IgD-negative memory B cell (primary cell): Measurements from ENCODE around the gene SLC25A34. TPM values are rescaled to one million over a fixed set of nuclear protein-coding genes. Genes with fewer than 3 reads are reported as not detected.

Experiments used
- H3K27ac Mint-ChIP-seq, 3 donors: one replicate each; pipeline ENCODE4 v1.8.0; 2020 to 2022; ENCODE audit warnings: mild to moderate bottlenecking in 3 of 3, mixed read lengths in 3 of 3, moderate library complexity in 1 of 3
- H3K27me3 Mint-ChIP-seq: one replicate; pipeline ENCODE4 v1.8.0; 2021; ENCODE audit warnings: mixed read lengths
- H3K36me3 Mint-ChIP-seq: one replicate; pipeline ENCODE4 v1.8.0; 2020; ENCODE audit warnings: mild to moderate bottlenecking, mixed read lengths
- H3K4me1 Mint-ChIP-seq, 3 donors: one replicate each; pipeline ENCODE4 v1.8.0; 2020 to 2022; ENCODE audit warnings: mixed read lengths in 3 of 3, mild to moderate bottlenecking in 1 of 3
- H3K4me3 Mint-ChIP-seq, 4 donors: one replicate each; pipeline ENCODE4 v1.8.0; 2020 to 2022; ENCODE audit warnings: mild to moderate bottlenecking in 4 of 4, mixed read lengths in 4 of 4, moderate library complexity in 3 of 4
- H3K9me3 Mint-ChIP-seq, 3 donors: one replicate each; pipeline ENCODE4 v1.8.0; 2020 to 2021; ENCODE audit warnings: mixed read lengths in 3 of 3, mild to moderate bottlenecking in 1 of 3
- polyA plus RNA-seq: library from polyadenylated mRNA; unstranded; fragments of 300-500 nt; fragmentation: Illumina TruSeq; gene quantifications from one replicate; pipeline ENCODE4 v1.2.3, GENCODE V29; 2021

Gene SLC25A34
- polyA plus RNA-seq, 1 donor from 2014 or later = not detected

- Mint-ChIP-seq H3K36me3 (no peaks in the 10 kb centered on the region), H3K27ac (no peak overlapping the region), H3K9me3 (no peaks in the 10 kb centered on the region), H3K27me3 (peaks cover 5% of the 10 kb centered on the region), H3K4me3 (no peak overlapping the region), H3K4me1 (peaks cover 0 to 6% (median 3%) of the 10 kb centered on the region in 3 donors)
These were observed 49.6 kb downstream of the SLC25A34 start for GRCh38 chr1:15785683-15786082.

- Mint-ChIP-seq H3K27me3 (peaks cover 9% of the 10 kb centered on the region), H3K9me3 (no peaks in the 10 kb centered on the region), H3K4me3 (no peak overlapping the region), H3K4me1 (peaks cover 0 to 6% (median 3%) of the 10 kb centered on the region in 3 donors), H3K36me3 (no peaks in the 10 kb centered on the region), H3K27ac (no peak overlapping the region)
These were observed 50.5 kb downstream of the SLC25A34 start for GRCh38 chr1:15786581-15786980.

DNA sequence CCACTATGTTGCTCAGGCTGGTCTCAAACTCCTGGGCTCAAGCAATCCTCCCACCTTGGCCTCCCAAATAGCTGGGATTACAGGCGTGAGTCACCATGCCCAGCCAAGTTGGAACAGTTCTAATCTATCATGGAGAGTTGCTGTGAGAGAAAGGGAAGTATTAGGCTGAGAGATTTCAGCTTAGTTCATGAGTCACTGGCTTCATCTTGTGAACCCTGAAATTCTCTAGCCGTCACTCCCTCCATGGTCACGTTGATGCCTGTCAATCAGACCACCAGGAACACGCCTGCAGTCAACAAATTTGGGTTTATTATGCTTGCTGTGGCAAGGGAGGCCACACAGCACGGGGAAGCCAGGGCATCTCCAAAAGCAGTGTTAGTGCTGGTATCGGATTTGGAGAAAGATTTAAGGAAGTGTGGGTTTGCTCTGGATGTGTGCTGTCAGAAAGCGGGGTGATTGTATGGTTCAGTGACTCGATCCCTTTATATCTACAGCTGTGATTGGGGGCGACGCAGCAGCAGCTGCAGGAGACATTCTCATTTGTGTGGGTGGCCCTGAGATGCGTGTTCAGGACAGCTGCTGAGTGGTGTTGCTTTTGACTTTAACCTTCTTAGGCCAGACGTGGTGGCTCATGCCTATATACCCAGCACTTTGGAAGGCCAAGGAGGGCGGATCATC is 52.7 kb downstream of the SLC25A34 start:
- no peaks in the 10 kb centered on the region for H3K36me3 Mint-ChIP-seq
- H3K27me3 Mint-ChIP-seq = peaks cover 9% of the 10 kb centered on the region
- peaks cover 5 to 8% (median 6%) of the 10 kb centered on the region in 3 donors for H3K4me1 Mint-ChIP-seq
- H3K9me3 Mint-ChIP-seq = no peaks in the 10 kb centered on the region
- peak overlapping the region in 1 of 4 donors; percentile 41 for H3K4me3 Mint-ChIP-seq
- H3K27ac Mint-ChIP-seq = no peak overlapping the region

Other genes with a start within 250 kb of the SLC25A34 start
- gene CASP9, start 212.0 kb upstream of the SLC25A34 start, polyA plus RNA-seq = 16.9 TPM
- gene DNAJC16, start 209.4 kb upstream of the SLC25A34 start, polyA plus RNA-seq = 9.9 TPM
- 11.8 TPM for gene AGMAT, start 151.2 kb upstream of the SLC25A34 start, polyA plus RNA-seq
- gene DDI2, start 118.8 kb upstream of the SLC25A34 start, polyA plus RNA-seq = 6.5 TPM
- 8.2 TPM for gene PLEKHM2, start 51.9 kb upstream of the SLC25A34 start, polyA plus RNA-seq
- gene TMEM82, start 6.2 kb downstream of the SLC25A34 start, polyA plus RNA-seq = not detected
- not detected for gene FBLIM1, start 22.5 kb downstream of the SLC25A34 start, polyA plus RNA-seq
- 1.3 TPM for gene UQCRHL, start 71.4 kb downstream of the SLC25A34 start, polyA plus RNA-seq
- gene SPEN, start 111.4 kb downstream of the SLC25A34 start, polyA plus RNA-seq = 43.2 TPM
- gene ZBTB17, start 239.8 kb downstream of the SLC25A34 start, polyA plus RNA-seq = 30.5 TPM